ENCODE results near the gene KCNQ5. TPM values are rescaled to one million over a fixed set of nuclear protein-coding genes. Genes with fewer than 3 reads are reported as not detected.

The KCNQ5 gene
- total RNA-seq, 1 experiment from 2014 or later = not detected

DNA sequence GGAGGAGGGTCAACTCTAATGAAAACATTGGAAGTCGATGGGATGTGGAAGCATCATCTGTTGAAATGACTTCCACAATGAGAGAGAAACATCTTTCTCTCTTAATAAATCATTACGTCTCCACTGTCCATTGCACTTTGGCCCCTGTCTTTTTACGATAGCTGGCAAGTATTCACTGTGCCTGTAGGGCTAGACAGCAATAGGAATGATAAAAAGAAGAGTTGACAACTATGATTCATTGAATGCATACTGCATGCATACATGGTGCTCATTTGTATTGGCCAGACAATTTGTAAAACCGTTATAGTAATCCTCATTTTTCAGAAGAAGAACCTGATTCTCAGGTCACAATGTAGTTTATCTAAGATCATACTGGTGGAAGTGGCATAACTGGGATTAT lies 220.3 kb downstream of the KCNQ5 start:
- DNase-seq (ENCODE audit: low read depth, low spot score) (no peak), ATAC-seq (no peak)
- Histone ChIP-seq H2AFZ (ENCODE audit: low read depth, low read length, poor library complexity, severe bottlenecking) (no peak overlapping the region), H3K9me3 (ENCODE audit: control insufficient read depth in 1 of 2, insufficient read depth in 1 of 2, low read depth in 1 of 2, low read length in 2 of 2) (no peaks in the 10 kb centered on the region), H3K27me3 (ENCODE audit: insufficient read depth, low read length) (no peaks in the 10 kb centered on the region), H3K4me3 (replicated peaks in 1 of 2; ENCODE audit: low read depth in 1 of 2, low read length in 2 of 2) (no peak overlapping the region), H3K9ac (ENCODE audit: low read length) (no peak overlapping the region), H3K4me2 (ENCODE audit: low read length) (no peak overlapping the region), H3K36me3 (ENCODE audit: control insufficient read depth in 1 of 2, insufficient read depth in 2 of 2, low read length in 2 of 2) (no peaks in the 10 kb centered on the region), H3K9me2 (ENCODE audit: insufficient read depth) (no peaks in the 10 kb centered on the region), H3K79me2 (ENCODE audit: insufficient read depth, low read length) (no peaks in the 10 kb centered on the region), H3K4me1 (ENCODE audit: control insufficient read depth in 1 of 2, insufficient read depth in 2 of 2, low read length in 2 of 2) (no peaks in the 10 kb centered on the region), H3K27ac (ENCODE audit: low read depth, low read length) (no peak overlapping the region), H4K20me1 (ENCODE audit: insufficient read depth) (no peaks in the 10 kb centered on the region)
- BruUV-seq (replicated peaks) = no TSS peak
- TF ChIP-seq CBX3 (IDR thresholded peaks at IDR 0.05; ENCODE audit: low read depth) = no peak
- CTCF ChIA-PET = no interaction called here
- RAD21 ChIA-PET (ENCODE audit: low non-redundant PET in 1 of 2, low total read pairs in 2 of 2, uncharacterized antibody in 2 of 2, unreplicated experiment in 2 of 2) = no interaction called here
- intact Hi-C loops (cut with micrococcal nuclease) = no loop called here
- POLR2A ChIA-PET = no interaction called here

- no TSS peak for BruUV-seq (replicated peaks)
- Histone ChIP-seq H3K4me3 (replicated peaks in 1 of 2; ENCODE audit: low read depth in 1 of 2, low read length in 2 of 2) (no peak overlapping the region), H3K27me3 (ENCODE audit: insufficient read depth, low read length) (no peaks in the 10 kb centered on the region), H3K4me1 (ENCODE audit: control insufficient read depth in 1 of 2, insufficient read depth in 2 of 2, low read length in 2 of 2) (no peaks in the 10 kb centered on the region), H3K9me2 (ENCODE audit: insufficient read depth) (no peaks in the 10 kb centered on the region), H4K20me1 (ENCODE audit: insufficient read depth) (no peaks in the 10 kb centered on the region), H2AFZ (ENCODE audit: low read depth, low read length, poor library complexity, severe bottlenecking) (no peak overlapping the region), H3K36me3 (ENCODE audit: control insufficient read depth in 1 of 2, insufficient read depth in 2 of 2, low read length in 2 of 2) (no peaks in the 10 kb centered on the region), H3K79me2 (ENCODE audit: insufficient read depth, low read length) (no peaks in the 10 kb centered on the region), H3K9ac (ENCODE audit: low read length) (no peak overlapping the region), H3K9me3 (ENCODE audit: control insufficient read depth in 1 of 2, insufficient read depth in 1 of 2, low read depth in 1 of 2, low read length in 2 of 2) (no peaks in the 10 kb centered on the region), H3K27ac (ENCODE audit: low read depth, low read length) (no peak overlapping the region), H3K4me2 (ENCODE audit: low read length) (no peak overlapping the region)
- POLR2A ChIA-PET = no interaction called here
- RAD21 ChIA-PET (ENCODE audit: low non-redundant PET in 1 of 2, low total read pairs in 2 of 2, uncharacterized antibody in 2 of 2, unreplicated experiment in 2 of 2) = no interaction called here
- DNase-seq (ENCODE audit: low read depth, low spot score) = no peak
- CTCF ChIA-PET = no interaction called here
- ATAC-seq = no peak
- intact Hi-C loops (cut with micrococcal nuclease) = no loop called here
- TF ChIP-seq JUND (IDR thresholded peaks at IDR 0.05) (no peak), SP1 (IDR thresholded peaks at IDR 0.05; ENCODE audit: low read depth) (no peak), POLR2AphosphoS5 (IDR thresholded peaks at IDR 0.05; ENCODE audit: low read depth, low read length) (no peak), EGR1 (IDR thresholded peaks at IDR 0.05; ENCODE audit: low read depth) (no peak), SIN3A (IDR thresholded peaks at IDR 0.05; ENCODE audit: low read depth) (no peak), REST (IDR thresholded peaks at IDR 0.05; ENCODE audit: low read depth) (no peak), TCF7L2 (IDR thresholded peaks at IDR 0.05; ENCODE audit: borderline replicate concordance, extremely low read depth, insufficient read depth, insufficient read length) (no peak), FOSL1 (IDR thresholded peaks at IDR 0.05; ENCODE audit: low read depth) (no peak), ELF1 (IDR thresholded peaks at IDR 0.05; ENCODE audit: borderline replicate concordance, low read depth) (no peak), ZNF274 (IDR thresholded peaks at IDR 0.05; ENCODE audit: low read depth, low read length) (no peak), EZH2phosphoT487 (IDR thresholded peaks at IDR 0.05; ENCODE audit: borderline replicate concordance) (no peak), POLR2A (IDR thresholded peaks at IDR 0.05; ENCODE audit: borderline replicate concordance, extremely low read depth, insufficient read depth, insufficient read length) (no peak), CEBPB (IDR thresholded peaks at IDR 0.05; ENCODE audit: low read depth) (no peak), ZFX (IDR thresholded peaks at IDR 0.05) (no peak), CBX3 (IDR thresholded peaks at IDR 0.05; ENCODE audit: low read depth) (no peak), YY1 (IDR thresholded peaks at IDR 0.05; ENCODE audit: extremely low read depth, insufficient replicate concordance, low read depth, low read length) (no peak)
- TF ChIP-seq, protein P1, sequence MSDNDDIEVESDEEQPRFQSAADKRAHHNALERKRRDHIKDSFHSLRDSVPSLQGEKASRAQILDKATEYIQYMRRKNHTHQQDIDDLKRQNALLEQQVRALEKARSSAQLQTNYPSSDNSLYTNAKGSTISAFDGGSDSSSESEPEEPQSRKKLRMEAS (IDR thresholded peaks at IDR 0.05) = no peak
- TF ChIP-seq, protein P2, sequence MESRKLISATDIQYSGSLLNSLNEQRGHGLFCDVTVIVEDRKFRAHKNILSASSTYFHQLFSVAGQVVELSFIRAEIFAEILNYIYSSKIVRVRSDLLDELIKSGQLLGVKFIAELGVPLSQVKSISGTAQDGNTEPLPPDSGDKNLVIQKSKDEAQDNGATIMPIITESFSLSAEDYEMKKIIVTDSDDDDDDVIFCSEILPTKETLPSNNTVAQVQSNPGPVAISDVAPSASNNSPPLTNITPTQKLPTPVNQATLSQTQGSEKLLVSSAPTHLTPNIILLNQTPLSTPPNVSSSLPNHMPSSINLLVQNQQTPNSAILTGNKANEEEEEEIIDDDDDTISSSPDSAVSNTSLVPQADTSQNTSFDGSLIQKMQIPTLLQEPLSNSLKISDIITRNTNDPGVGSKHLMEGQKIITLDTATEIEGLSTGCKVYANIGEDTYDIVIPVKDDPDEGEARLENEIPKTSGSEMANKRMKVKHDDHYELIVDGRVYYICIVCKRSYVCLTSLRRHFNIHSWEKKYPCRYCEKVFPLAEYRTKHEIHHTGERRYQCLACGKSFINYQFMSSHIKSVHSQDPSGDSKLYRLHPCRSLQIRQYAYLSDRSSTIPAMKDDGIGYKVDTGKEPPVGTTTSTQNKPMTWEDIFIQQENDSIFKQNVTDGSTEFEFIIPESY (IDR thresholded peaks at IDR 0.05; ENCODE audit: extremely low read depth, insufficient replicate concordance, low read length) = no peak
These were observed 222.8 kb downstream of the KCNQ5 start for GRCh38 chr6:72844614-72845013.

Measured in HCT116 (cell line).